Lower lobe of right lung (tissue), 2 donors: ENCODE results near the gene CDKN1C. TPM values are rescaled to one million over a fixed set of nuclear protein-coding genes. Genes with fewer than 3 reads are reported as not detected.

Source experiments
- ATAC-seq, 2 donors: fragments of 200-7000 bp; cut with Tn5 transposase; one replicate each; pipeline ENCODE4 v1.9.1; 2020 to 2022; ENCODE audit warnings: mild to moderate bottlenecking in 2 of 2, moderate library complexity in 2 of 2
- DNase-seq: peaks from one replicate; pipeline ENCODE4 v3.0.0-alpha.2; 2020
- H3K27ac ChIP-seq: fragments of 200-600 bp; one replicate; pipeline ENCODE4 v1.8.0; 2022
- H3K27me3 ChIP-seq: fragments of 200-600 bp; one replicate; pipeline ENCODE4 v1.8.0; 2022; ENCODE audit warnings: low read depth
- H3K36me3 ChIP-seq: fragments of 200-600 bp; one replicate; pipeline ENCODE4 v1.8.0; 2022; ENCODE audit warnings: mild to moderate bottlenecking
- H3K4me1 ChIP-seq: fragments of 200-600 bp; one replicate; pipeline ENCODE4 v1.8.0; 2022
- H3K4me3 ChIP-seq: fragments of 200-600 bp; one replicate; pipeline ENCODE4 v1.8.0; 2022; ENCODE audit warnings: mild to moderate bottlenecking
- H3K9me3 ChIP-seq: fragments of 200-600 bp; one replicate; pipeline ENCODE4 v1.8.0; 2022
- CTCF ChIP-seq: fragments of 200-600 bp; IDR thresholded peaks from one replicate; pipeline ENCODE4 v1.8.0; 2022; ENCODE audit warnings: antibody characterized with exemption, mild to moderate bottlenecking
- intact Hi-C: fragments of 100-400 bp; cut with DNase I; formaldehyde crosslinking; loops from one replicate; pipeline ENCODE4 v1.11.0; 2022
- total RNA-seq: library from RNA; stranded (reverse); fragmentation: NEBNext Ultra II Directional; extraction: Animal tissue kit (Norgen Biotek cat#: 25700); gene quantifications from one replicate; pipeline ENCODE4 v1.2.1, GENCODE V29; 2021
- donor health status: DM: no; HTN: yes; CAD: no; lungs with severe emphysema.

CDKN1C gene
- total RNA-seq, 1 donor from 2014 or later = 39.5 TPM

- peaks cover 18% of the 10 kb centered on the region for H3K27me3 ChIP-seq
- no peak overlapping the region for H3K27ac ChIP-seq
- no peaks in the 10 kb centered on the region for H3K36me3 ChIP-seq
- DNase-seq (no peak), ATAC-seq (peak in 1 of 2 donors; percentile 22)
- H3K4me3 ChIP-seq = no peak overlapping the region
- no peaks in the 10 kb centered on the region for H3K9me3 ChIP-seq
- intact Hi-C loops = no loop called here
- peaks cover 6% of the 10 kb centered on the region for H3K4me1 ChIP-seq
- no peak for TF ChIP-seq CTCF
Measured at GRCh38 chr11:2860636-2861035, 24.9 kb downstream of the CDKN1C start.

GRCh38 chr11:2859699-2860037, 25.9 kb downstream of the CDKN1C start:
- no peaks in the 10 kb centered on the region for H3K9me3 ChIP-seq
- peaks cover 6% of the 10 kb centered on the region for H3K4me1 ChIP-seq
- H3K27me3 ChIP-seq = peaks cover 18% of the 10 kb centered on the region
- intact Hi-C loops = no loop called here
- no peaks in the 10 kb centered on the region for H3K36me3 ChIP-seq
- DNase-seq (no peak), ATAC-seq (no peak)
- TF ChIP-seq CTCF = no peak
- no peak overlapping the region for H3K27ac ChIP-seq
- H3K4me3 ChIP-seq = no peak overlapping the region

GRCh38 chr11:2858995-2859698, 26.4 kb downstream of the CDKN1C start:
- no peak for TF ChIP-seq CTCF
- DNase-seq = no peak
- H3K36me3 ChIP-seq = no peaks in the 10 kb centered on the region
- intact Hi-C loops = no loop called here
- H3K4me1 ChIP-seq = peaks cover 6% of the 10 kb centered on the region
- H3K27ac ChIP-seq = no peak overlapping the region
- no peaks in the 10 kb centered on the region for H3K9me3 ChIP-seq
- no peak for ATAC-seq
- peaks cover 18% of the 10 kb centered on the region for H3K27me3 ChIP-seq
- H3K4me3 ChIP-seq = no peak overlapping the region

GRCh38 chr11:2857918-2858317, 27.7 kb downstream of the CDKN1C start:
- Histone ChIP-seq H3K4me1 (peaks cover under 1% of the 10 kb centered on the region), H3K27ac (no peak overlapping the region), H3K9me3 (no peaks in the 10 kb centered on the region), H3K27me3 (peaks cover 11% of the 10 kb centered on the region), H3K36me3 (no peaks in the 10 kb centered on the region), H3K4me3 (no peak overlapping the region)
- no peak for TF ChIP-seq CTCF
- DNase-seq = no peak
- no peak for ATAC-seq
- intact Hi-C loops = no loop called here

GRCh38 chr11:2857276-2857675, 28.3 kb downstream of the CDKN1C start:
- Histone ChIP-seq H3K27ac (no peak overlapping the region), H3K4me1 (no peaks in the 10 kb centered on the region), H3K36me3 (no peaks in the 10 kb centered on the region), H3K27me3 (peaks cover 9% of the 10 kb centered on the region), H3K4me3 (no peak overlapping the region), H3K9me3 (no peaks in the 10 kb centered on the region)
- intact Hi-C loops = no loop called here
- ATAC-seq = no peak
- TF ChIP-seq CTCF = no peak
- DNase-seq = no peak
